CD4-positive, alpha-beta T cell treated with Interleukin-4 for 4 hours (primary cell): ENCODE data around the gene PAX4.
"Not testable (repeated sequence)": the region's sequence is repeated elsewhere in the genome, so short reads cannot be mapped to it uniquely, and the experiment has no call there.

Experiments
- DNase-seq: peaks from one replicate; pipeline ENCODE4 v3.0.0-alpha.2; 2020

Gene PAX4

DNA sequence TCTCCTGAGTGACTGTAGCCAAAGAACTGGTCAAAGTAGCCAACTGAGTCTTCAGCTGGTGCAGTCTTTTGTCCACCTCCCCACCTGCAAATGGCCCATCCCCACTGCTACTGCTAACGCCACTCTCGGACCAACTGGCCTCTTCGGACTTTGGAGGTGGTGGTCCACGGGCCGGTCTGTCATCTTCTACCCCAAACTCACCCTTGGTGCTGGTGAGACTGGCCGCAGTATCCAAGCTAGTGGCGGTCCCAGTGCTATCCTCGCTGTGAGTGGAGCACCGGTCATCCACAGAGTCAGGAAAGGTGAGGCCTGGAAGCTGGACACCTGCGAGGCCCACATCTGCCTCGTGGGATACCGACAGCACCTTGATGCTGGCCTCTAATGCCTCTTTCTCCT lies 33.3 kb downstream of the PAX4 start:
- no peak for DNase-seq

- no peak for DNase-seq
These were observed 35.6 kb downstream of the PAX4 start for GRCh38 chr7:127582361-127582760.

DNA sequence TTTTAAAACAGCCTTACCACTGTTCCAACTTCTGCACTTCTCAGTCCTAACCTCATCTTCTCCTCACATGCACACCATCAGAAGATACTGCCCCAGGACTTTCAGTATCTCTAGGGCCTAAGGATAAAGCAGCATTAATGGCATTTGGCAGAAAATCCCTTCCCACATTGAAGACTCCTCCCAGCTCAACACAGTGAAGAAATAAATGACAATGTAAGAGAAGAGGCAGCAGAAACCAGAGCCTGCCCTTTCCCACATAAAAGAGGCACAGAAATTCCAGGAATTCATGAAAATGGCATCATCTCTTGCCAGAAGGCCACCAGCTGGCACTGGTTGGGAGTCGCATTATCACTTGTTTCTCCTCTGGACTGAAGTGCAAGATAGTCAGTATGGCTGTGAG lies 36.2 kb downstream of the PAX4 start:
- no peak for DNase-seq

- no peak for DNase-seq
These were observed 37.3 kb downstream of the PAX4 start for GRCh38 chr7:127580612-127581011.

DNA sequence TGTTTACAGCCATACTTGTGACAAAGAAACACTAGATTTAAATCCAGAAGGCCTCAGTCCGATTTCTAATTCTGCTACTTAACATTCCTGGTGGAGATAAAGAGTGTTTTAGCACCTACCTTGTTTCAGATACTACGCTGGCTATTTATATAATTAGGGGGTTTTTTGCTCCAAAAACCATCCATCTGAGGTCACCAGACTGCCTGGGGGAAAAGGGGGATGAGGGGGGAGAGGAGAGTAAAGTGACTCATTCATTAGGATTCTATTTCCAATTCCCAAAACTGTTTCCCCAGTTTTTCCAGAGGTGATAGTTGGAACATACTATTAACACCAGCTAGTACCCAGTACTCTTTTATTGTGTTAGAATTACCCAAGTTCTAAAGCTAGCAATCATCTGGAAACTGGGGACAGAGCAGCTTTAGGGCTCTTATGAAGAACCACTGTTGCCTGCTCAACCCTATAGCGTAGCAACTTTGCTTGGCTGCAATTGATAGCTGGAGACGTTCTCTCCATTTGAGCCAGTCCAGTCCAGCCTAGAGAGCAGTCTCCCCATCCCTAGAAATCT lies 39.1 kb downstream of the PAX4 start:
- DNase-seq = no peak

- no peak for DNase-seq
These were observed 39.8 kb downstream of the PAX4 start for GRCh38 chr7:127578036-127578684.

- no peak for DNase-seq
These were observed 46.0 kb downstream of the PAX4 start for GRCh38 chr7:127571741-127572505.

- not testable (repeated sequence) for DNase-seq
These were observed 49.9 kb downstream of the PAX4 start for GRCh38 chr7:127568034-127568433.

GRCh38 chr7:127566242-127566641 lies 51.7 kb downstream of the PAX4 start:
- DNase-seq = no peak
